Keratinocyte (primary cell): ENCODE data around the gene SCN4A. TPM values are rescaled to one million over a fixed set of nuclear protein-coding genes. Genes with fewer than 3 reads are reported as not detected.

Experiments used
- DNase-seq: peaks from one replicate; pipeline ENCODE4 v3.0.0-alpha.2; 2011; ENCODE audit warnings: low read depth, missing footprints, low spot score
- FAIRE-seq: peaks from 2 replicates; lab custom pipeline; 2011; peaks lifted over from hg19 to GRCh38; lab: Jason Lieb, UNC
- H2AFZ ChIP-seq: 2 replicates; pipeline ENCODE4 v1.6.0; 2012; ENCODE audit warnings: low read length, control low read depth, inconsistent platforms; ENCODE audit not compliant: control insufficient read depth
- H3K27ac ChIP-seq: 2 replicates; pipeline ENCODE4 v1.5.1; 2011; ENCODE audit warnings: low read length; ENCODE audit not compliant: control insufficient read depth, insufficient read depth
- H3K27me3 ChIP-seq: 3 replicates; pipeline ENCODE4 v1.6.0; 2011; ENCODE audit warnings: low read length; ENCODE audit not compliant: control insufficient read depth, insufficient read depth; ENCODE audit errors: extremely low read depth
- H3K36me3 ChIP-seq, 2 experiments: 2 replicates in 1 of 2; 3 replicates in 1 of 2; pipeline ENCODE4 v1.5.1; 2011; ENCODE audit warnings: low read length in 2 of 2, mild to moderate bottlenecking in 1 of 2; ENCODE audit not compliant: control insufficient read depth in 2 of 2, insufficient read depth in 2 of 2; ENCODE audit errors: extremely low read depth in 1 of 2
- H3K4me1 ChIP-seq: 3 replicates; pipeline ENCODE4 v1.5.1; 2011; ENCODE audit warnings: low read length; ENCODE audit not compliant: control insufficient read depth, insufficient read depth; ENCODE audit errors: extremely low read depth
- H3K4me2 ChIP-seq: 3 replicates; pipeline ENCODE4 v1.6.0; 2011; ENCODE audit warnings: low read depth, low read length; ENCODE audit not compliant: control insufficient read depth, insufficient read depth; ENCODE audit errors: extremely low read depth
- H3K4me3 ChIP-seq, 3 experiments: fragments of 200-600 bp in 1 of 3; sonication (generic) in 1 of 3; 2 replicates in 2 of 3; 3 replicates in 1 of 3; pipeline ENCODE4 v1.5.1; 2011 to 2016; ENCODE audit warnings: low read length in 3 of 3, mild to moderate bottlenecking in 3 of 3, control low read depth in 2 of 3, inconsistent platforms in 1 of 3, low read depth in 1 of 3, mixed read lengths in 1 of 3, mixed run types in 1 of 3, moderate library complexity in 1 of 3; ENCODE audit not compliant: control insufficient read depth in 2 of 3, insufficient read depth in 2 of 3; ENCODE audit errors: extremely low read depth in 1 of 3
- H3K79me2 ChIP-seq: 2 replicates; pipeline ENCODE4 v1.6.0; 2012; ENCODE audit warnings: low read length; ENCODE audit not compliant: control insufficient read depth, insufficient read depth
- H3K9ac ChIP-seq: 3 replicates; pipeline ENCODE4 v1.6.0; 2011; ENCODE audit warnings: low read length; ENCODE audit not compliant: control insufficient read depth, insufficient read depth; ENCODE audit errors: extremely low read depth
- H3K9me1 ChIP-seq: 3 replicates; pipeline ENCODE4 v1.6.0; 2011; ENCODE audit warnings: low read length; ENCODE audit not compliant: control insufficient read depth, insufficient read depth; ENCODE audit errors: extremely low read depth
- H3K9me3 ChIP-seq: 2 replicates; pipeline ENCODE4 v1.5.1; 2012; ENCODE audit warnings: low read depth, low read length; ENCODE audit not compliant: control insufficient read depth
- H4K20me1 ChIP-seq: 3 replicates; pipeline ENCODE4 v1.6.0; 2011; ENCODE audit warnings: low read length; ENCODE audit not compliant: control insufficient read depth, insufficient read depth; ENCODE audit errors: extremely low read depth
- EZH2 ChIP-seq: IDR thresholded peaks from one replicate; pipeline ENCODE4 v1.6.1; 2012; ENCODE audit warnings: inconsistent platforms, mild to moderate bottlenecking, low read length, moderate library complexity
- dilution Hi-C: fragments of 300-500 bp; cut with MboI; formaldehyde crosslinking; loops from one replicate; pipeline ENCODE4 v1.7.0; 2020; ENCODE audit warnings: low sequenced_read_pairs; ENCODE audit not compliant: extremely low pct_ligation_motif_present
- polyA plus RNA-seq, 5 experiments: library from polyadenylated mRNA; depleted of rRNA in 3 of 5; stranded (reverse) in 3 of 5; stranded (forward) in 1 of 5; unstranded in 1 of 5; fragments of >200 nt; gene quantifications; 1 replicate in 1 of 5; 2 replicates in 3 of 5; 3 replicates in 1 of 5; pipeline versions ENCODE4 v1.2.1 to v1.2.3, GENCODE V29; 2011 to 2012; ENCODE audit warnings: missing spikeins in 2 of 5, low read depth in 1 of 5, low replicate concordance in 1 of 5
- TF ChIP-seq, protein P1 (sequence below), 3 experiments: IDR thresholded peaks in 1 of 3; conservative IDR thresholded peaks in 1 of 3; optimal IDR thresholded peaks in 1 of 3; 2 replicates in 2 of 3; 3 replicates in 1 of 3; pipeline versions ENCODE3 to v1.5.1; 2011; ENCODE audit warnings: low read length in 3 of 3, mild to moderate bottlenecking in 3 of 3, moderate library complexity in 2 of 3, control low read depth in 1 of 3, inconsistent platforms in 1 of 3; ENCODE audit not compliant: insufficient read depth in 2 of 3; ENCODE audit errors: extremely low read depth in 1 of 3

The SCN4A gene
- polyA plus RNA-seq, 1 donor (not counting 4 experiments of a cell fraction or from before 2014, with no cell fraction given): not detected

DNA sequence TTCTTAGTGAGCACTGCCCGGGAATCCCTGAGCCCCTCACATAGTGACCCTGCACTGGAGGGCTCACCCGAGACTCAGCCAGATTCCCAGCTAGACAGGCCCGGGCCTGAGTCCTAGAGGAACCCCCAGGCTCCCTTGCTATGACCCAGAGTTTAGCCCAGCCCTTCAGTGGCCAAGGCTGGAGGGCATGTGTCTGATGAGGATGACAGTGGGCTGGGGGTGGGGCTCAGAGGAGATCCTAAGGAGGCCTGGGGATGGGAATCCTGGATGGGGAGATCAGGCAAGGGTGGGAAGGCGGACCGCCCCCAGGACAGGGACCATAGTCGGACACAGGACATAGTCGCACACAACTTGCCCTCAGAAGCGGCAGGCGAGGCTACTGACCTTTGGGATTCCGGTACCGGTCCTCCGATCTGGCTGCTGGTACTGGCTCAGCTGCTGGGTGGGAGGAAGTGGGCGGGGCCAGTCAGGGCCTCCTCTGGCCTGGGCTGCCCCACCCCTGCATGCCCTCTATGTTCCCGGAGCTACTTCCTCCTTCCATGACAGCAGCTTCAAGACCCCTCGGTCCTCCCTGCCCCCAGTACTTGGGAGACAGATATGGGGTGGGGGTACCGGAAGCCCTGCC lies 41.7 kb downstream of the SCN4A start:
- dilution Hi-C loops: no loop called here
- DNase-seq (no peak), FAIRE-seq (no peak)
- H3K4me2 ChIP-seq: no peak overlapping the region
- peaks cover 20% of the 10 kb centered on the region for H3K27me3 ChIP-seq
- no peaks in the 10 kb centered on the region for H3K9me1 ChIP-seq
- H3K4me3 ChIP-seq: no peak overlapping the region
- no peak overlapping the region for H2AFZ ChIP-seq
- no peaks in the 10 kb centered on the region for H3K9me3 ChIP-seq
- H4K20me1 ChIP-seq: no peaks in the 10 kb centered on the region
- H3K4me1 ChIP-seq: peaks cover 12% of the 10 kb centered on the region
- no peak for TF ChIP-seq EZH2
- TF ChIP-seq, protein P1, sequence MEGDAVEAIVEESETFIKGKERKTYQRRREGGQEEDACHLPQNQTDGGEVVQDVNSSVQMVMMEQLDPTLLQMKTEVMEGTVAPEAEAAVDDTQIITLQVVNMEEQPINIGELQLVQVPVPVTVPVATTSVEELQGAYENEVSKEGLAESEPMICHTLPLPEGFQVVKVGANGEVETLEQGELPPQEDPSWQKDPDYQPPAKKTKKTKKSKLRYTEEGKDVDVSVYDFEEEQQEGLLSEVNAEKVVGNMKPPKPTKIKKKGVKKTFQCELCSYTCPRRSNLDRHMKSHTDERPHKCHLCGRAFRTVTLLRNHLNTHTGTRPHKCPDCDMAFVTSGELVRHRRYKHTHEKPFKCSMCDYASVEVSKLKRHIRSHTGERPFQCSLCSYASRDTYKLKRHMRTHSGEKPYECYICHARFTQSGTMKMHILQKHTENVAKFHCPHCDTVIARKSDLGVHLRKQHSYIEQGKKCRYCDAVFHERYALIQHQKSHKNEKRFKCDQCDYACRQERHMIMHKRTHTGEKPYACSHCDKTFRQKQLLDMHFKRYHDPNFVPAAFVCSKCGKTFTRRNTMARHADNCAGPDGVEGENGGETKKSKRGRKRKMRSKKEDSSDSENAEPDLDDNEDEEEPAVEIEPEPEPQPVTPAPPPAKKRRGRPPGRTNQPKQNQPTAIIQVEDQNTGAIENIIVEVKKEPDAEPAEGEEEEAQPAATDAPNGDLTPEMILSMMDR (optimal IDR thresholded peaks at IDR 0.05 in 1 of 3, IDR thresholded peaks at IDR 0.05 in 1 of 3, conservative IDR thresholded peaks at IDR 0.05 in 1 of 3; ENCODE audit: extremely low read depth in 1 of 3, insufficient read depth in 2 of 3, low read length in 3 of 3): no peak
- no peaks in the 10 kb centered on the region for H3K79me2 ChIP-seq
- no peaks in the 10 kb centered on the region for H3K36me3 ChIP-seq
- H3K27ac ChIP-seq: no peak overlapping the region
- no peak overlapping the region for H3K9ac ChIP-seq

DNA sequence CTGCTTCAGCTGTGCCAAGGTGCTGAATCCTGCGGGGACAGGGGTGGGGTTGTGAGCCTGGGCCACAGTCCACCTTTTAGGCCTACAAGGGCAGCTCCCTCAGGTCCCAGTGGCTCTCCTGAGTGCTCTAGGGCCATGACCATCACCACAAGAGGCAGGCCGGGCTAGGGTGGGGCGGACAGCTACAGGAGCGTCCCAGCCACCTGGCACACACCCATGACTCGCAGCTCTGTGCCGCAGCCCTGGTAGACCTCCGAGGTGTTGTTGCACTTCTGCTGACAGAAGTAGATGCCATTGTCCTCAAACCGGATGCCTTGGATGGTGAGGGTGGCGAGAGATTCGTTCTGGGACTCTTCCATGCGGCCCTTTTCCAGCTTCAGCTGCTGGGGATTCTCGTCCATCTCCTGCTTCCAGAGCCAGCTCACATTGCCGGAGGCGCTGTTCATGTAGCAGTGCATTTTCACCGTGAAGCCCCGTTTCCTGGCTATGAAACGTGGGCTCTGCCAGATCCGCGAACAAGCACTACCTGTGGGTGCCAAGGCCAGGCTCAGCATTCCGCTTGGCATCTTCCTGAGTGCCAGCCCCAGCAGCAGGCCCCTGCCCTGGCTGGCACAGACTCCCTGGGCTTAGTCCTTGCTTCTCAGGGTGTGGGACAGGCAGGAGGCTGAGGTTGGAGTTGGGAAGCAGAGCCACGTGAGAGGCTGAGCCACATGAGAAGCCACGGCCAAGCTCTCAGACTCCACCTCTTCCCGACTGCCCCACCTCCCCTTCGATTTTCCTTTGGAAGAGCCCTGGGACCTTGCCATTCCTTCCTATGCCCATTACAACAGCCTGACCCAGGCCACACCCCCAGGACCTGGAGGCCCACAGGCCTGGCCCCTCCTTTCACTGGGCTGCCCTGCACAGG lies 42.6 kb downstream of the SCN4A start:
- no peak overlapping the region for H3K27ac ChIP-seq
- H4K20me1 ChIP-seq: no peaks in the 10 kb centered on the region
- peaks cover 16% of the 10 kb centered on the region for H3K27me3 ChIP-seq
- peaks cover 10% of the 10 kb centered on the region for H3K4me1 ChIP-seq
- no peak overlapping the region for H3K4me3 ChIP-seq
- peak overlapping the region; percentile 74 for H2AFZ ChIP-seq
- DNase-seq (peak; percentile 21), FAIRE-seq (peak; percentile 52)
- H3K9me3 ChIP-seq: no peaks in the 10 kb centered on the region
- no peak for TF ChIP-seq EZH2
- TF ChIP-seq, protein P1 (optimal IDR thresholded peaks at IDR 0.05 in 1 of 3, IDR thresholded peaks at IDR 0.05 in 1 of 3, conservative IDR thresholded peaks at IDR 0.05 in 1 of 3; ENCODE audit: extremely low read depth in 1 of 3, insufficient read depth in 2 of 3, low read length in 3 of 3): no peak
- no peaks in the 10 kb centered on the region for H3K9me1 ChIP-seq
- dilution Hi-C loops: no loop called here
- H3K9ac ChIP-seq: no peak overlapping the region
- peak overlapping the region; percentile 53 for H3K4me2 ChIP-seq
- H3K36me3 ChIP-seq: no peaks in the 10 kb centered on the region
- H3K79me2 ChIP-seq: no peaks in the 10 kb centered on the region
